Measurements from ENCODE around the gene ZNF200.

DNA sequence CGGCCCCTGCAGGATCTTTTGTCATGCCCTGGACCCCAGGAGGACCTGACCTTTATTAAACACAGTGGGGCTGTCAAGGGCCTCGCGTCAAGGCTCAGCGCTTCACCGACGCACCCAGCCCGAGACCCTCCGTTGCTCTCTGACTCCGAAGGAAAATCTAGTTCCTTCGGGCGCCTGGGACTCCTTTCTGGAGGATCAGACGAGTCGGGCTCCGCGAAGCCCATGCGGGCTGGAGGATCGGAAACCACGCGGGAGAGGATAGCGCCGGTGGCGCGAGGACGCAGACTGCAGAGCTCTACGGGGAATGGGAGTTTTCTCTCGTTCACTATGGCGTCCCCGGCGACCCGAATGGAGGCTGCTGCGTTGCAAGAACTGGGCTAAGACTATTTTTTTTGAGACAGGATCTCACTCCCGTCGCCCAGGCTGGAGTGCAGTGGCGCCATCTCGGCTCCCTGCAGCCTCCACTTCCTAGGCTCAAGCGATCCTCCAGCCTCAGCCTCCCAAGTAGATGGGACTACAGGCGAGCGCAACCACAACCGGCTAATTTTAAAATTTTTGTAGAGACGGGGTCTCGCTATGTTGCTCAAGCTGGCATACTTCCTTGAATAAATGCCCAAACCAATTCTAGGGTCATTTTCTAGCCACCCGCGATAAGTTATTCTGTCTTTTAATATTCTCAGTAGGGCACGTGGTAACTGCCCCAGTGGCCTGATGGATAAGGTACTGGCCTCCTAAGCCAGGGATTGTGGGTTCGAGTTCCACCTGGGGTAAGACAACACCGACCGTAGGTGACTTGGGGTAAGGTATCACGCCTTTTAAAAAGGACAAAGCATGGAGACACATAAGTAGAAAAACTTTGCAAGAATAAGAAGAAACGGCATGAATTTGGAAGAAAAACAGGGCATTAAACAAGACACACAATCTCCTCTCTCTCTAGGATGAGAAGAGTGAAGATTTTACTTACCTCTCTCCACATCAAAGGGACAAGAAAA is 41.4 kb downstream of the ZNF200 start:
- TF ChIP-seq, protein P1, sequence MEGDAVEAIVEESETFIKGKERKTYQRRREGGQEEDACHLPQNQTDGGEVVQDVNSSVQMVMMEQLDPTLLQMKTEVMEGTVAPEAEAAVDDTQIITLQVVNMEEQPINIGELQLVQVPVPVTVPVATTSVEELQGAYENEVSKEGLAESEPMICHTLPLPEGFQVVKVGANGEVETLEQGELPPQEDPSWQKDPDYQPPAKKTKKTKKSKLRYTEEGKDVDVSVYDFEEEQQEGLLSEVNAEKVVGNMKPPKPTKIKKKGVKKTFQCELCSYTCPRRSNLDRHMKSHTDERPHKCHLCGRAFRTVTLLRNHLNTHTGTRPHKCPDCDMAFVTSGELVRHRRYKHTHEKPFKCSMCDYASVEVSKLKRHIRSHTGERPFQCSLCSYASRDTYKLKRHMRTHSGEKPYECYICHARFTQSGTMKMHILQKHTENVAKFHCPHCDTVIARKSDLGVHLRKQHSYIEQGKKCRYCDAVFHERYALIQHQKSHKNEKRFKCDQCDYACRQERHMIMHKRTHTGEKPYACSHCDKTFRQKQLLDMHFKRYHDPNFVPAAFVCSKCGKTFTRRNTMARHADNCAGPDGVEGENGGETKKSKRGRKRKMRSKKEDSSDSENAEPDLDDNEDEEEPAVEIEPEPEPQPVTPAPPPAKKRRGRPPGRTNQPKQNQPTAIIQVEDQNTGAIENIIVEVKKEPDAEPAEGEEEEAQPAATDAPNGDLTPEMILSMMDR (IDR thresholded peaks at IDR 0.05), result no peak
- TF ChIP-seq POLR2A (IDR thresholded peaks at IDR 0.05), result no peak
